Omental fat pad (tissue), 4 donors: ENCODE results near the gene FMN2. TPM values are rescaled to one million over a fixed set of nuclear protein-coding genes. Genes with fewer than 3 reads are reported as not detected.

Experiments used
- ATAC-seq: fragments of 150-250 bp; one replicate; pipeline ENCODE4 v1.9.1; 2016; ENCODE audit warnings: mild to moderate bottlenecking, moderate library complexity; ENCODE audit not compliant: low FRiP score
- DNase-seq: peaks from one replicate; pipeline ENCODE4 v3.0.0-alpha.2; 2019; ENCODE audit warnings: low spot score
- CTCF ChIP-seq, 3 donors: fragments of 450-650 bp; IDR thresholded peaks; one replicate each; pipeline ENCODE4 v1.5.1; 2016 to 2017; ENCODE audit warnings: antibody characterized with exemption in 3 of 3, mild to moderate bottlenecking in 3 of 3, moderate library complexity in 2 of 3
- total RNA-seq, 4 donors: library from RNA; depleted of rRNA; stranded (reverse); fragments of >200 nt; gene quantifications; one replicate each; pipeline ENCODE4 v1.1.0, GENCODE V29; 2016

Gene FMN2
- total RNA-seq, 4 donors from 2014 or later, result 1.2 to 4.3 (median 2.8) TPM

- DNase-seq (no peak), ATAC-seq (no peak)
- TF ChIP-seq CTCF (IDR thresholded peaks at IDR 0.05), result no peak
Measured at GRCh38 chr1:240503558-240503957, 411.9 kb downstream of the FMN2 start.

GRCh38 chr1:240506176-240506575 lies 414.5 kb downstream of the FMN2 start:
- no peak for DNase-seq
- no peak for TF ChIP-seq CTCF (IDR thresholded peaks at IDR 0.05)
- ATAC-seq, result no peak

GRCh38 chr1:240508201-240508600 lies 416.5 kb downstream of the FMN2 start:
- ATAC-seq, result no peak
- DNase-seq, result no peak
- TF ChIP-seq CTCF (IDR thresholded peaks at IDR 0.05), result no peak

- no peak for TF ChIP-seq CTCF (IDR thresholded peaks at IDR 0.05)
- ATAC-seq (no peak), DNase-seq (no peak)
Measured at GRCh38 chr1:240508950-240509349, 417.3 kb downstream of the FMN2 start.

GRCh38 chr1:240511789-240512188 lies 420.1 kb downstream of the FMN2 start:
- TF ChIP-seq CTCF (IDR thresholded peaks at IDR 0.05), result no peak
- DNase-seq, result no peak
- no peak for ATAC-seq

GRCh38 chr1:240515505-240515904 lies 423.8 kb downstream of the FMN2 start:
- TF ChIP-seq CTCF (IDR thresholded peaks at IDR 0.05), result no peak
- ATAC-seq (no peak), DNase-seq (no peak)

GRCh38 chr1:240516069-240516468 lies 424.4 kb downstream of the FMN2 start:
- ATAC-seq (no peak), DNase-seq (no peak)
- no peak for TF ChIP-seq CTCF (IDR thresholded peaks at IDR 0.05)
